ENCODE measurements around the gene ZNF688. TPM values are rescaled to one million over a fixed set of nuclear protein-coding genes. Genes with fewer than 3 reads are reported as not detected.
A peak's percentile ranks its signal among the peaks of the same experiment; 100 is the strongest.
"Not testable (repeated sequence)": the region's sequence is repeated elsewhere in the genome, so short reads cannot be mapped to it uniquely, and the experiment has no call there.

ZNF688 gene
- total RNA-seq, 1 donor from 2014 or later: 9.2 TPM

DNA sequence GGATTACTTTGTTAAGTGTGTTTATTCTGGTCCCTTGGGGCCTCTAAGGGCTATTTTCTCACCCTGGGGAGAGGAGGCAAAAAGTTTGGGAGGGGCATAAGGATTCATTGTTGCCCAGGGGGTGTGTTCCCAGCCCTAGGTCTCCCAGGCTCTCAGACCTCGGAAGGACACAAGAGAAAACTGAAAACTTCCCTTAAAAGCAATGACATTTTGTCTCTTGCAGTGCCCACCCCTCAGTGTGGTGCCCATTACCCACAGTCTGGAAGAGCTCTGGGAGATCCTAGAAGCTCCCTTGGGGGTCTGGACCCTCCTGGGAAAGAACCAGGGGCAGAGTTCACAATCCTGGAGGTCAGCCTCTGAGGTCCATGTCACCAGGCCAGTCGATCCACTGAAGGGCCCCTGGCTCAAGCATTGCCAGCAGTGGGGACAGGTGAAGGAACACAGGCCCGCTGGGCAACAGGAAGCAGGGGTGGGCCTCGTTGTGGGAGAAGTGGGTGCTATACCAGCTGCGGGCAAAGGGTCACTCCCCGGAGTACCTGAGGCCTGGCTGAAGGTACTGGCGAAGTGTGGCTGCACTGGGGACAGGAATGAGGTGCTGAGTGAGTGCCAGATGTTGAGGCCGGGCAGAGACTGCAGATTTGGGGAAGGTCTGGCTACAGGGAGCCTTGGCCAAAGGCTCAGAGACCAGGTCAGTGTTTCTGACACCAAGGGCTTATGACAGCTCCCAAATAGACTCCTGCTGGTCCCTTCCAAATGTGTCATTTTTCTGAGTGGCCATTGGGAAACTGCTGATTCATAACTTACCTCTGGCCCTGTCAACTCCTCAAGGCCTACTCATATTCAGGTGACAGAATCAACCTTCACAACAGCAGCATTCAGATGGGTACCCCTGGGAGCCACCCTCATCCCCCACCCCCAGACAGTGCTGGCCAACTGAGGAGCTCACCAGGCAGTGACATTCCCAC is 32.2 kb downstream of the ZNF688 start:
- Histone ChIP-seq H3K36me3 (ENCODE audit: control insufficient read depth, insufficient read depth, low read length) (no peaks in the 10 kb centered on the region), H3K4me3 (ENCODE audit: low read depth, low read length) (no peak overlapping the region), H3K27me3 (ENCODE audit: control insufficient read depth, insufficient read depth, low read length) (no peaks in the 10 kb centered on the region)
- no peak for TF ChIP-seq CTCF (IDR thresholded peaks at IDR 0.05; ENCODE audit: insufficient read depth, low read length, poor library complexity, severe bottlenecking)
- no peak for DNase-seq (ENCODE audit: low read depth)

DNA sequence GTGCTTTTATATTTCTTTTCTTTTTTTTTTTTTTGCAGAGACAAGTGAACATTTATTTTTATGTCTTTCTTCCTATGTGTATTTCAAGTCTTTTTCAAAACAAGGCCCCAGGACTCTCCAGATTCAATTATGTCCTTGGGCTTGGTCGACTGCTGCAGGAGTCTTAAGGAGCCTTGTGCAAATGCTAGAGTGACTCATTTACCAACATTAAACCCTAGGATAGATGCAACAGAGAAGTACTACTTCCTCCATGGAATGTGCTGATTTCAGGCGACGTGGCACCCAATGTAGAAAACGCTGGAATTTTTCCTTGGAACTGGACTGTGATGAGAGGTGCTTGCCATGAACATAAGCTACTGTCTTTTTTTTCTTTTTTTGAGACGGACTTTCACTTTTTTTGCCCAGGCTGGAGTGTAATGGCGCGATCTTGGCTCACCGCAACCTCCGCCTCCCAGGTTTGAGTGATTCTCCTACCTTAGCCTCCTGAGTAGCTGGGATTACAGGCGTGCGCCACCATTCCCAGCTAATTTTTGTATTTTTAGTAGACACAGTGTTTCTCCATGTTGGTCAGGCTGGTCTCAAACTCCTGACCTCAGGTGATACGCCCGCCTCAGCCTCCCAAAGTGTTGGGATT is 35.0 kb downstream of the ZNF688 start:
- H3K4me3 ChIP-seq (ENCODE audit: low read depth, low read length); H3K27me3 ChIP-seq (ENCODE audit: control insufficient read depth, insufficient read depth, low read length); H3K36me3 ChIP-seq (ENCODE audit: control insufficient read depth, insufficient read depth, low read length); DNase-seq (ENCODE audit: low read depth): not testable (repeated sequence)

GRCh38 chr16:30535777-30536190 is 35.7 kb downstream of the ZNF688 start:
- Histone ChIP-seq H3K4me3 (ENCODE audit: low read depth, low read length) (peak overlapping the region; percentile 70), H3K27me3 (ENCODE audit: control insufficient read depth, insufficient read depth, low read length) (no peaks in the 10 kb centered on the region), H3K36me3 (ENCODE audit: control insufficient read depth, insufficient read depth, low read length) (no peaks in the 10 kb centered on the region)
- peak; percentile 84 for TF ChIP-seq CTCF (IDR thresholded peaks at IDR 0.05; ENCODE audit: insufficient read depth, low read length, poor library complexity, severe bottlenecking)
- no peak for DNase-seq (ENCODE audit: low read depth)

GRCh38 chr16:30535106-30535776 is 36.3 kb downstream of the ZNF688 start:
- Histone ChIP-seq H3K4me3 (ENCODE audit: low read depth, low read length) (peak overlapping the region; percentile 70), H3K27me3 (ENCODE audit: control insufficient read depth, insufficient read depth, low read length) (no peaks in the 10 kb centered on the region), H3K36me3 (ENCODE audit: control insufficient read depth, insufficient read depth, low read length) (no peaks in the 10 kb centered on the region)
- no peak for DNase-seq (ENCODE audit: low read depth)
- TF ChIP-seq CTCF (IDR thresholded peaks at IDR 0.05; ENCODE audit: insufficient read depth, low read length, poor library complexity, severe bottlenecking): no peak

DNA sequence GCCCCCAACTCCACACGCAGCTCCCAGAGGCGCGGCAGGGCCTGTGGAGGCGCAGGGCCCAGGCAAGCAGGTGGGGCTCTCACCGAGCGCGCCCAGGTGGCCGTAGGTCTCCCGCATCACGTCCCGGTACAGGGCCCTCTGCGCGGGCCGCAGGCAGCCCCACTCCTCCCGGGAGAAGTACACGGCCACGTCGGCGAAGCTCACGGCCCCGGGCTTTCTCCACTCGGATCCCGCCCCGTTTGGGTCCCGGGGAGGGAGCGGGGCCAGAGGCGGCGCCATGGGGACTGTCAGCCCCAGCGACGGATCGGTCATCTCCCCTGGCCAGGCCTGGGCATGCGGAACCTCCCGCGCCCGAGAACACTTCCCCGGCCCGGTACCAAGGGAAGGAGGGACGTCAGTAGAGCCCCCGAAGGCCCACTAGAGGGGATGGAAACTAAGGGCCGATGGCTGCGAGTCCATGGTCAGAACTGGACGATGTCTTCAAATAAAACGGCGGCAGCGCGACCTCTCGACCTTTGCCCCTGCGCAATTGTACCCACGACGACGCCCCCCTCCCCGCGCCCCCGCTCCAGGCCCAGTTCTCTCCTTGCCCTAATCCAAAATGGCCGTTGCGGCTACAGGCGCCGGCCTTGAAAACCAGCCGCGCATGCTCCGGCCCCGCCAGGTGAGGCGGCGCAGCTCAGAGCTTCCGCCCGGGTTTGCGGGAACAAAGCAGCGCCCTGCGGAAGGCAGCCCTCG is 37.0 kb downstream of the ZNF688 start, which contains the start of gene ZNF747:
TSS of gene ZNF747 (minus strand) at position 491 of the 738 bp plus-strand sequence. CDS start at position 312, 179 bp downstream.
- no peaks in the 10 kb centered on the region for H3K27me3 ChIP-seq (ENCODE audit: control insufficient read depth, insufficient read depth, low read length)

More for the DNA sequence above, 37.0 kb downstream of the ZNF688 start, which contains the start of gene ZNF747:
- no peak for TF ChIP-seq CTCF (IDR thresholded peaks at IDR 0.05; ENCODE audit: insufficient read depth, low read length, poor library complexity, severe bottlenecking)
- DNase-seq (ENCODE audit: low read depth): no peak
- peak within 1 kb of the TSS; percentile 70 for H3K4me3 ChIP-seq (ENCODE audit: low read depth, low read length)
- H3K36me3 ChIP-seq (ENCODE audit: control insufficient read depth, insufficient read depth, low read length): no peaks in the 10 kb centered on the region
